SK-N-MC (cell line): Measurements from ENCODE around the gene ARHGEF2.

Source experiments
- EZH2 ChIP-seq: fragments of 200-600 bp; sonication (generic); IDR thresholded peaks from one replicate; pipeline ENCODE4 v1.6.1; 2017; ENCODE audit warnings: antibody characterized with exemption
- FOXP2 ChIP-seq: optimal IDR thresholded peaks from 2 replicates; pipeline ENCODE3; 2011; ENCODE audit warnings: mild to moderate bottlenecking, moderate library complexity; ENCODE audit not compliant: insufficient read depth; ENCODE audit errors: extremely low read length, control extremely low read depth
- POLR2AphosphoS5 ChIP-seq: IDR thresholded peaks from 2 replicates; pipeline ENCODE4 v1.6.1; 2012; ENCODE audit warnings: mild to moderate bottlenecking, low read depth, low read length, borderline replicate concordance

GRCh38 chr1:155979597-155980343 lies 1.4 kb upstream of the ARHGEF2 start:
- TF ChIP-seq FOXP2 (no peak), EZH2 (no peak), POLR2AphosphoS5 (no peak)
